ENCODE measurements around the gene NPPB. TPM values are rescaled to one million over a fixed set of nuclear protein-coding genes. Genes with fewer than 3 reads are reported as not detected.

The NPPB gene
- total and polyA plus RNA-seq, 8 donors = not detected

- ATAC-seq (no peak), DNase-seq (no peak)
- Histone ChIP-seq H3K9me3 (no peaks in the 10 kb centered on the region), H3K4me3 (no peak overlapping the region), H3K27me3 (no peaks in the 10 kb centered on the region), H3K4me1 (peaks cover 0 to 5% of the 10 kb centered on the region in 2 donors), H3K36me3 (no peaks in the 10 kb centered on the region), H3K27ac (no peak overlapping the region)
- intact Hi-C loops (cut with DNase I) = no loop called here
- TF ChIP-seq CTCF (IDR thresholded peaks at IDR 0.05) = no peak
Observed at GRCh38 chr1:11886986-11887665, 28.4 kb upstream of the NPPB start.

GRCh38 chr1:11885916-11886315 lies 27.2 kb upstream of the NPPB start:
- Histone ChIP-seq H3K4me1 (peaks cover 0 to 5% of the 10 kb centered on the region in 2 donors), H3K9me3 (no peaks in the 10 kb centered on the region), H3K4me3 (no peak overlapping the region), H3K27me3 (no peaks in the 10 kb centered on the region), H3K27ac (no peak overlapping the region), H3K36me3 (no peaks in the 10 kb centered on the region)
- intact Hi-C loops (cut with DNase I) = no loop called here
- no peak for TF ChIP-seq CTCF (IDR thresholded peaks at IDR 0.05)
- ATAC-seq = no peak
- DNase-seq = peak in 1 of 4 donors; percentile 7

DNA sequence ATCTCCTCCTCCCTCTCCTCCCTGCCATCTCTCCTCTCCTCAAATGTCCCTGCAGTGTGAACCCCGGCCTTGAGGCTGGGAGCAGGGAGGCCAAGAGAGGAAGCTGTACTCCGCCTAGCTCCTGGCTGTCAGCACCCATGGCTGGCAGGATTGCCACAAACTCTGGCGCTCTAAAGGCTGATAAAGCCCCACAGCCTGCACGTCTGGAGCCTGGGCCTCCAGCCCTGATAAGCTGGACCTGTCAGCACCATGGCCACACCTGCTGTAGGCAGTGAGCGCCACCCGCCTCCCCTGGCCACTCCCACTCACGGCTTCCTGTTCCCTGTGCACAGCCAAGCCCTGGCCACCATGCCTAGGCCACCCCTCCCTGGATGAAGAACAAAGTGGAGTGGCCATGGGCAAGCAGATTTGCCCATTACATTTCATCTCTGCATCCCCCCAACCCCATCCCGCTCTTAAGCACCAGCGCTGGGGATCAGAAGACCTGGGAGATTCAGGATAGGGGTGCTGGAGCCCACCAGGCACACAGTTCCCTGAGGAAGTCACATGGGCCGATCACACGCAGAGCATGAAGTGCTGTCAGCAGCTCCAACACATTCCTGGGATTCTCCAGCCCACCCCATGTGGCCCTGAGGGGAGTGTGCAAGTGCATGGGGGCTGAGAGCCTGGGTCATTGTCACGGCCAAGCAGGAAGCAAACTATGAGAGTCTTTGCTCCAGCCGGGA lies 24.2 kb upstream of the NPPB start:
- H3K27ac ChIP-seq = no peak overlapping the region
- H3K36me3 ChIP-seq = no peaks in the 10 kb centered on the region
- H3K9me3 ChIP-seq = no peaks in the 10 kb centered on the region
- DNase-seq = peak in 1 of 4 donors; percentile 84
- H3K4me3 ChIP-seq = no peak overlapping the region
- H3K27me3 ChIP-seq = no peaks in the 10 kb centered on the region
- H3K4me1 ChIP-seq = peaks cover 0 to 5% of the 10 kb centered on the region in 2 donors
- ATAC-seq = peak; percentile 87
- intact Hi-C loops (cut with DNase I) = no loop called here
- TF ChIP-seq CTCF (IDR thresholded peaks at IDR 0.05) = no peak

- Histone ChIP-seq H3K36me3 (no peaks in the 10 kb centered on the region), H3K9me3 (no peaks in the 10 kb centered on the region), H3K27ac (no peak overlapping the region), H3K4me1 (peaks cover 0 to 5% of the 10 kb centered on the region in 2 donors), H3K4me3 (no peak overlapping the region), H3K27me3 (no peaks in the 10 kb centered on the region)
- TF ChIP-seq CTCF (IDR thresholded peaks at IDR 0.05) = no peak
- DNase-seq (peak in 1 of 4 donors; percentile 39), ATAC-seq (no peak)
- intact Hi-C loops (cut with DNase I) = no loop called here
Observed at GRCh38 chr1:11881749-11882441, 23.1 kb upstream of the NPPB start.
